RWPE1 (cell line): ENCODE data around the gene ZBTB22.
A peak's percentile ranks its signal among the peaks of the same experiment; 100 is the strongest.

Experiments used
- CTCF ChIA-PET: fragments of 350-600 bp; sonication (Branson Sonifier 250); formaldehyde crosslinking; extraction: SDS; loops from one replicate; lab custom pipeline; 2021; lab: Yijun Ruan, JAX
- POLR2A ChIA-PET: fragments of 400-600 bp; formaldehyde crosslinking; extraction: SDS; loops from one replicate; lab custom pipeline; 2020; ENCODE audit warnings: antibody characterized with exemption; ENCODE audit not compliant: low non-redundant PET; lab: Yijun Ruan, JAX
- DNase-seq: peaks from one replicate; pipeline ENCODE4 v3.0.0; 2012; ENCODE audit warnings: low spot score
- H3K27ac ChIP-seq: fragments of 450-650 bp; 2 replicates; pipeline ENCODE4 v1.5.1; 2017
- CTCF ChIP-seq: fragments of 450-650 bp; conservative IDR thresholded peaks from 2 replicates; pipeline ENCODE4 v1.5.1; 2017; ENCODE audit warnings: low read depth, mild to moderate bottlenecking

ZBTB22 gene

GRCh38 chr6:33323623-33323948 is 6.0 kb upstream of the ZBTB22 start:
- CTCF ChIA-PET = no interaction called here
- POLR2A ChIA-PET = interaction anchor here (0.7 kb wide), 1 partner anchor 52 kb away, joined by 3 read pairs; the partner anchor contains the start of genes RPS18 and VPS52
- peak overlapping the region; percentile 95 for H3K27ac ChIP-seq
- no peak for TF ChIP-seq CTCF
- DNase-seq = no peak

- DNase-seq = no peak
- ChIA-PET CTCF (interaction anchor here (0.6 kb wide), 1 partner anchor 33 kb away, joined by 3 read pairs; no protein-coding TSS in a partner anchor), POLR2A (no interaction called here)
- H3K27ac ChIP-seq = peak overlapping the region; percentile 95
- TF ChIP-seq CTCF = no peak
These were observed 3.7 kb upstream of the ZBTB22 start for GRCh38 chr6:33321227-33321626.

GRCh38 chr6:33320315-33321181 is 3.0 kb upstream of the ZBTB22 start:
- POLR2A ChIA-PET = no interaction called here
- TF ChIP-seq CTCF = no peak

GRCh38 chr6:33319939-33320314 is 2.4 kb upstream of the ZBTB22 start:
- DNase-seq = no peak
- POLR2A ChIA-PET = no interaction called here
- no peak for TF ChIP-seq CTCF
- H3K27ac ChIP-seq = peak overlapping the region; percentile 95
- CTCF ChIA-PET = interaction anchor here (0.6 to 0.7 kb wide), 3 partner anchors 21 to 1855 kb away, joined by 3 to 4 read pairs (median 3); partner anchors contain the start of gene RGL2

More at GRCh38 chr6:33320315-33321181, 3.0 kb upstream of the ZBTB22 start:
- DNase-seq = peak; percentile 60
- H3K27ac ChIP-seq = peak overlapping the region; percentile 95
- CTCF ChIA-PET = interaction anchor here (0.6 kb wide), 4 partner anchors 22 to 1854 kb away, joined by 3 read pairs; partner anchors contain the start of gene RGL2

GRCh38 chr6:33318426-33319073 is 1.0 kb upstream of the ZBTB22 start:
- POLR2A ChIA-PET = interaction anchor here (0.6 kb wide), 1 partner anchor 99 kb away, joined by 7 read pairs; the partner anchor contains the start of gene CUTA
- TF ChIP-seq CTCF = no peak
- CTCF ChIA-PET = interaction anchor here (0.6 to 0.7 kb wide), 2 partner anchors 96 to 172 kb away, joined by 4 to 5 read pairs; no protein-coding TSS in a partner anchor
- no peak for DNase-seq
- peak overlapping the region; percentile 95 for H3K27ac ChIP-seq

- ChIA-PET POLR2A (interaction anchor here (0.5 to 0.8 kb wide), 2 partner anchors 28 to 346 kb away, joined by 3 to 5 read pairs; partner anchors contain the start of genes PFDN6 and WDR46), CTCF (interaction anchor here (0.5 to 1.5 kb wide), 3 partner anchors 18 to 20 kb away, joined by 3 to 5 read pairs (median 3); no protein-coding TSS in a partner anchor)
- DNase-seq = peak; percentile 80
- no peak for TF ChIP-seq CTCF
- H3K27ac ChIP-seq = peak overlapping the region; percentile 95
These were observed 200 bp downstream of the ZBTB22 start for GRCh38 chr6:33317419-33317668.
